ENCODE data around the gene LSS. TPM values are rescaled to one million over a fixed set of nuclear protein-coding genes. Genes with fewer than 3 reads are reported as not detected.
A peak's percentile ranks its signal among the peaks of the same experiment; 100 is the strongest.

LSS gene
- total RNA-seq, result 10 to 100 TPM; 17.8 to 26.2 TPM

- DNase-seq (ENCODE audit: low spot score in 2 of 2) (peak; percentile 95 to 96), ATAC-seq (peak; percentile 89 to 94)
- Mint-ChIP-seq H3K9me3 (peaks cover 0 to 7% of the 10 kb centered on the region in 2 donors), H3K36me3 (peaks cover 6 to 41% of the 10 kb centered on the region in 2 donors), H3K27ac (peak within 1 kb of the TSS; percentile 81 to 98)
Measured at GRCh38 chr21:46228345-46229051, at the start of gene LSS. TSS of gene LSS (minus strand) at chr21:46228774. CDS start at chr21:46228745, 29 bp downstream.

DNA sequence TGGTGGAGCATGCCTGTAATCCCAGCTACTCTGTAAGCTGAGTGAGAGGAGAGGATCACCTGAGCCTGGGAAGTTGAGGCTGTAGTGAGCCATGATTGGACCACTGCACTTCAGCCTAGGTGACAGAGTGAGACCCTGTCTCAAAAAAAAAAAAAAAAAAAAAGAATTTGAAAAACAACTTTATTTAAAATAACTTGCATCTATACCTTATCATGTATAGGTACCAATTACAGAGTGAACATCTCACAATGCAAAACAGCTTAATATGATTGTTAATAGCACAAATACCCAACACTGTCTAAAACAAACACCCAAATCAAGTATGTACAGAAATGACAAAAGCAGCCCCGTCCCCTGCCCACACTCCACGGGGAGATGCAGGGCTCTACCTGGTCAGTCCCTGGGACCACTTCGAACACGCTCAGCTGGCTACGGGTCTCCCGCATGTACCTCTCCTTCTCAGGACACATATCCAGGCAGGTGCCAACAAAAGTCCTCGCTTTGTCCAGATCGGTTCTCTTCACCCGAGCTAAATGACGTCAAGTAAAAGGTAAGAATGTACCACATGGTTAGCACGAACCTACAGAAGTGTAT, 46.3 kb upstream of the LSS start:
- Mint-ChIP-seq H3K36me3 (peaks cover 17% of the 10 kb centered on the region in 2 donors), H3K9me3 (no peaks in the 10 kb centered on the region), H3K27ac (peak overlapping the region in 1 of 2 donors; percentile 44)
- DNase-seq (ENCODE audit: low spot score in 2 of 2), result no peak
- ATAC-seq, result no peak

GRCh38 chr21:46273341-46273740, 44.8 kb upstream of the LSS start:
- Mint-ChIP-seq H3K27ac (peak overlapping the region in 1 of 2 donors; percentile 69), H3K9me3 (no peaks in the 10 kb centered on the region), H3K36me3 (peaks cover 17% of the 10 kb centered on the region in 2 donors)
- no peak for DNase-seq (ENCODE audit: low spot score in 2 of 2)
- no peak for ATAC-seq

DNA sequence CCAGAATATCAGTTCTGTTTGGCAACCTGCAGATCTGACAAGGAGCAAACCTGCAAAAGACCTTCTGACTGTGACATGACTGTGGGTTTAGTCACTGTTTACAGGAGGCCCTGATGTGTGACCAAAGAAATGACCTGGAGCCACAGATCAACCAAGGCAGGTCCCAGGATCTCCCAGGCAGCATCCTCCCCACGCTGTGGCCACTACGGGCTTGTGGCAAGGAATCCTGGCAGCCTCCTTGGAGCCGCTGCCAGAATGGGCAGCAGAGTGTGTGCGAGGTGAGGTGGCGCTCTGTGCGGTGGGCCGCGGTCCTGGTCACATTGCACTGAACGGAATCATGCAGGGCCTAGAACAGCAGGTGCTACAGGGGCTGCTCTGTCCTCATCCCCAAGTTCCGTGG, 40.9 kb upstream of the LSS start:
- Mint-ChIP-seq H3K36me3 (peaks cover 5 to 18% of the 10 kb centered on the region in 2 donors), H3K27ac (no peak overlapping the region), H3K9me3 (no peaks in the 10 kb centered on the region)

GRCh38 chr21:46268371-46268770, 39.8 kb upstream of the LSS start:
- no peak for ATAC-seq
- H3K9me3 Mint-ChIP-seq, result no peaks in the 10 kb centered on the region
- DNase-seq (ENCODE audit: low spot score in 2 of 2), result no peak
- peaks cover 5 to 13% of the 10 kb centered on the region in 2 donors for H3K36me3 Mint-ChIP-seq
- H3K27ac Mint-ChIP-seq, result no peak overlapping the region

More for the DNA sequence above, 40.9 kb upstream of the LSS start:
- ATAC-seq (no peak), DNase-seq (ENCODE audit: low spot score in 2 of 2) (no peak)

GRCh38 chr21:46266946-46267345, 38.4 kb upstream of the LSS start:
- peak overlapping the region; percentile 17 to 27 for H3K27ac Mint-ChIP-seq
- DNase-seq (ENCODE audit: low spot score in 2 of 2) (no peak), ATAC-seq (no peak)
- H3K36me3 Mint-ChIP-seq, result peaks cover 0 to 6% of the 10 kb centered on the region in 2 donors
- no peaks in the 10 kb centered on the region for H3K9me3 Mint-ChIP-seq

- DNase-seq (ENCODE audit: low spot score in 2 of 2) (no peak), ATAC-seq (no peak)
- peaks cover 0 to 6% of the 10 kb centered on the region in 2 donors for H3K36me3 Mint-ChIP-seq
- no peak overlapping the region for H3K27ac Mint-ChIP-seq
- no peaks in the 10 kb centered on the region for H3K9me3 Mint-ChIP-seq
Measured at GRCh38 chr21:46265736-46266525, 37.4 kb upstream of the LSS start.

- peaks cover 0 to 6% of the 10 kb centered on the region in 2 donors for H3K36me3 Mint-ChIP-seq
- H3K27ac Mint-ChIP-seq, result no peak overlapping the region
- DNase-seq (ENCODE audit: low spot score in 2 of 2), result no peak
- no peaks in the 10 kb centered on the region for H3K9me3 Mint-ChIP-seq
- ATAC-seq, result no peak
Measured at GRCh38 chr21:46264690-46265144, 36.1 kb upstream of the LSS start.

- H3K36me3 Mint-ChIP-seq, result peaks cover 0 to 6% of the 10 kb centered on the region in 2 donors
- DNase-seq (ENCODE audit: low spot score in 2 of 2) (no peak), ATAC-seq (no peak)
- no peak overlapping the region for H3K27ac Mint-ChIP-seq
- H3K9me3 Mint-ChIP-seq, result no peaks in the 10 kb centered on the region
Measured at GRCh38 chr21:46264046-46264689, 35.6 kb upstream of the LSS start.

DNA sequence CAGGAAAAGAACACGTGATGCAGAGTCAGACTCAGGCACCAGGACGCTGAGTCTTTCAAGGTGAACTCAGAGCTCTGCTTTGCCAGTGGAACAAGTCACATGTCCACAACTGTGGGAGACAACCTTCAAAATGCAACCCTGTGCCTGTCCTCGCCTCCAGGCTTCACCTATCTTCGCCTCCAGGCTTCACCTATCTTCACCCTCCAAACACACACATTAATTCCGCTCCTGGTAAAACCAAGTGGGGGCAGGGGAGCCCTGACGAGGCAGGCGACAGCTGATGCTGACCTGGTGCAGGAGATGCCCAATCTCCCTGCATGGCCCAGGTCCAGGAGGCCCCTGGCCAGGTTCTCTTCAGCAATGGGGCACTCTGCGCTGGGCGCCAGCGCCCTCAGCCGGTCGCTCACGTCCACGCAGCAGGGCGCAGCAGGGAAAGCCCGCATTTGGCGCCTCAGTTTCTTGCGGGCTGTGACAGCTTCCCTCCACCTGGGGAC, 28.0 kb upstream of the LSS start:
- no peak for ATAC-seq
- peak overlapping the region in 1 of 2 donors; percentile 29 for H3K27ac Mint-ChIP-seq
- peaks cover 0 to 7% of the 10 kb centered on the region in 2 donors for H3K9me3 Mint-ChIP-seq
- H3K36me3 Mint-ChIP-seq, result peaks cover 17 to 33% of the 10 kb centered on the region in 2 donors
- DNase-seq (ENCODE audit: low spot score in 2 of 2), result no peak

- DNase-seq (ENCODE audit: low spot score in 2 of 2) (no peak), ATAC-seq (no peak)
- Mint-ChIP-seq H3K27ac (peak overlapping the region; percentile 7 to 97), H3K36me3 (peaks cover 17 to 37% of the 10 kb centered on the region in 2 donors), H3K9me3 (peaks cover 0 to 7% of the 10 kb centered on the region in 2 donors)
Measured at GRCh38 chr21:46255758-46256337, 27.3 kb upstream of the LSS start.

- peak overlapping the region; percentile 7 to 97 for H3K27ac Mint-ChIP-seq
- no peak for ATAC-seq
- DNase-seq (ENCODE audit: low spot score in 2 of 2), result no peak
- H3K36me3 Mint-ChIP-seq, result peaks cover 17 to 37% of the 10 kb centered on the region in 2 donors
- H3K9me3 Mint-ChIP-seq, result peaks cover 0 to 7% of the 10 kb centered on the region in 2 donors
Measured at GRCh38 chr21:46255166-46255565, 26.6 kb upstream of the LSS start.

DNA sequence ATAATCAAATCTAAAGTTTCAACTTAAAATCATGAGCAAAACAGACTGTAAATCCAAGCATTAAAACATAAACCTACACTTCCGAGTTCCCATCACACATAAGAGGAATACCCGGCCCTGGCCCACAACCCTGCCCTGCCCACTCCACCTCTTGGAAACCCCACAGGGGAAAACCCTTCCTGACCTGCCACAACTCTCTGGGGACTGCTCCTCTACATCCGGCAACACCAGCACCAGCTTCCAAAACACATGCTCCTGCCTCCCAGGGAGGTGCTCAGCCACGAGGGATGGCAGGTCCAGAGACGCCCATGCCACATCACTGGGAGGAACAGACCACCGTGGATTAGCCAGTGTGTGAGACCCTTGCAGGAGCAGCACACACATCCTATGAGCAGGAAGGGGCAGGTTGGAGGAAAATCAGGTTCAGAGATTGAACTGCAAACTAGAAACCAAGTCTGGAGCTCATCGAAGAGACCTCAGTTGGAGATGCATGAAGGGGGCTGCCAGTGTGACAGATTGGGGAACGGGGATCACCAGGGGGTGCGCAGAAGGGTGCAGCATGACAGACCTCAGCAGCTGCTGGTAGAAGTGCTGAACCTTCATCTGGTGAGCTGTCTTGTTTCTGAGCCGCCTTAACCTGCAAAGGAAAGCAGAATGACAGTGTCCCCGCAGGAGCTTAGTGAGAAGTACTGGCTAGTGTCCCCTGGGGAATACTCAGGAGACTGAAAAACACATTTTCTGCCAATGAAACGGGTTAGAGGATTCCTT, 25.8 kb upstream of the LSS start:
- Mint-ChIP-seq H3K9me3 (peaks cover 0 to 7% of the 10 kb centered on the region in 2 donors), H3K27ac (peak overlapping the region; percentile 87 to 88), H3K36me3 (peaks cover 22 to 40% of the 10 kb centered on the region in 2 donors)
- ATAC-seq (no peak), DNase-seq (ENCODE audit: low spot score in 2 of 2) (no peak)

GRCh38 chr21:46253610-46254124, 25.1 kb upstream of the LSS start:
- peak; percentile 88 to 91 for ATAC-seq
- Mint-ChIP-seq H3K36me3 (peaks cover 22 to 42% of the 10 kb centered on the region in 2 donors), H3K27ac (peak overlapping the region; percentile 87 to 88)

DNA sequence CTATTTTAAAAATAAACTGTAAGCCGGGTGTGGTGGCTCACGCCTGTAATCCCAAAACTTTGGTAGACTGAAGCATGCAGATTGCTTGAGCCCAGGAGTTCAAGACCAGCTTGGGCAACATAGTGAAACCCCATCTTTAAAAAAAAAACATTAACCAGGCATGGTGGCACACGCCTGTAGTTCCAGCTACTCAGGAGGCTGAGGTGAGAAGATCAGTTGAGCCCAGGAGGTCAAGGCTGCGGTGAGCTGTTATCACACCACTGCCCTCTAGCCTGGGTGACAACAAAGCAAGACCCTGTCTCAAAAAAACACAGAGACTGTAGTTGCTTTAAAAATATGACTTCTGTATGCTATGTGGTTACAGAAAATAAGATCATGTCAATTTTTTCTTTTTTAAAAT, 24.3 kb upstream of the LSS start:
- peaks cover 0 to 7% of the 10 kb centered on the region in 2 donors for H3K9me3 Mint-ChIP-seq
- no peak for DNase-seq (ENCODE audit: low spot score in 2 of 2)
- H3K27ac Mint-ChIP-seq, result peak overlapping the region in 1 of 2 donors; percentile 88

More at GRCh38 chr21:46253610-46254124, 25.1 kb upstream of the LSS start:
- peak in 1 of 2 donors; percentile 30 for DNase-seq (ENCODE audit: low spot score in 2 of 2)
- peaks cover 0 to 7% of the 10 kb centered on the region in 2 donors for H3K9me3 Mint-ChIP-seq

More for the DNA sequence above, 24.3 kb upstream of the LSS start:
- ATAC-seq, result no peak
- H3K36me3 Mint-ChIP-seq, result peaks cover 22 to 42% of the 10 kb centered on the region in 2 donors

All from activated naive CD4-positive, alpha-beta T cell treated with anti-CD3 and anti-CD28 coated beads, Interleukin-2, amount 50 U/mL, for 72 hours (primary cell).